ENCODE data around the gene CEACAM4.

CEACAM4 gene

GRCh38 chr19:41619018-41619556 is 7.8 kb downstream of the CEACAM4 start:
- DNase-seq (ENCODE audit: low read depth): no peak
- no peak overlapping the region for H3K4me3 ChIP-seq (ENCODE audit: low read depth, low read length)
- no peak for TF ChIP-seq CTCF (conservative IDR thresholded peaks at IDR 0.05; ENCODE audit: low read depth, low read length)

GRCh38 chr19:41617941-41618730 is 8.7 kb downstream of the CEACAM4 start:
- H3K4me3 ChIP-seq (ENCODE audit: low read depth, low read length): no peak overlapping the region
- no peak for DNase-seq (ENCODE audit: low read depth)

DNA sequence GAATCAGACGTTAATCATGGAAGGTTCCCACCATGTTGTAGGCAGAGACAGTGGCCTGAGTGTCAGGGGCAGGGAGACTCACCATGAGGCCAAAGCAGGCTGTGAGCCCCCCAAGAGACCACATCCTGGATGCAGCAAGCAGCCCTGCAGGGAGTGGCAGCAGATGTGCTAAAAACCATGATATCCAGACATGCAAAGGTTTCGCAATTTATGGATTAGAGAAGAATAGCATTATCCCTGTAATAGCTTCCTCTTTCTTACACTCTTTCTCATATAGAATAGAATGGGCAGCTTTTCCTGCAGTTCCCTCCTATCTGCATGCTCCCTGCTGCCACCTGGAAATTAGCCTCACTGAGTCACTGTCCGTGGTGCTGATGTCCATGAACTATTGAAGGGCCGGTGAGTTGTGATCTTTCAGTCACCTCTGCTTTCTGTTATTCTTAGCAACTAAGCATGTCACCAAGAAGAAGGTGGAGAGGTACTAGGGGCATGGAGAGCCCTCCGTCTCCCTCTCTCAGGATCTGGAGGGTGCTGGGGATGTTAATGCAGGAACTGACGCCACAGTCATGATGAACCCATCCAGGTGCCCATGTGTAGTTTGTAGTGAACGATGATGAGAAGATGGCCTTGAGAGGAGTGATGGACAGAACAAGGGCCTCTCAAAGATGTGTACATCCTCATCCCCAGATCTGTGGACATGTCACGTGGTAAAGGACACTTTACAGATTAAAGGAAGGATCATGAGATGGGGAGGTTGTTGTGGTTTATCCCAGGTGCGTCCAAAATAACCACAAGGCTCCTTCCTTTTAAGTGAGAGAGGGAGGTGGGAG is 9.9 kb downstream of the CEACAM4 start:
- peak; percentile 16 for TF ChIP-seq CTCF (conservative IDR thresholded peaks at IDR 0.05; ENCODE audit: low read depth, low read length)
- peak; percentile 44 for DNase-seq (ENCODE audit: low read depth)
- no peak overlapping the region for H3K4me3 ChIP-seq (ENCODE audit: low read depth, low read length)

More at GRCh38 chr19:41617941-41618730, 8.7 kb downstream of the CEACAM4 start:
- no peak for TF ChIP-seq CTCF (conservative IDR thresholded peaks at IDR 0.05; ENCODE audit: low read depth, low read length)

DNA sequence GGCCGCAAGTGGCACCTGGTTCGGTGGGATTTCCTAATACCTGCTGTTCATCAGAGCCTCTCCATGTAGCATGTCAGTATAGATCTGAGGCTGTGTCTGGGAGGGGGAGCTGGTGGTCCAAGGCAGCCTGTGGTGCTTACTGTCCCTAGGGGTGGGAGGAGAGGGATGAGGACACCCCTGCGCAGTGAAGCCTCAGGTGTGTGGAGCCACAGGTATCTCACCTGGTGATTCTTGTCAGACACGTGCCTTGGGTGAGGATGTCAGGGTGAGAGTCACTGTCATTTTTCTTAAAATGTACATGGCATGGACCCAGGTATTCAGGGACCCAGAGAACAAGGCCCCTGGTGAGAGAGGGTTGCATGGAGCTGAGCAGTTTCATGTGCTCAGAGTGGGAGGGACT is 11.7 kb downstream of the CEACAM4 start:
- no peak for TF ChIP-seq CTCF (conservative IDR thresholded peaks at IDR 0.05; ENCODE audit: low read depth, low read length)
- H3K4me3 ChIP-seq (ENCODE audit: low read depth, low read length): no peak overlapping the region
- DNase-seq (ENCODE audit: low read depth): no peak

GRCh38 chr19:41612483-41612882 is 14.4 kb downstream of the CEACAM4 start:
- no peak for DNase-seq (ENCODE audit: low read depth)
- H3K4me3 ChIP-seq (ENCODE audit: low read depth, low read length): no peak overlapping the region
- TF ChIP-seq CTCF (conservative IDR thresholded peaks at IDR 0.05; ENCODE audit: low read depth, low read length): no peak

GRCh38 chr19:41610789-41611188 is 16.1 kb downstream of the CEACAM4 start:
- no peak for TF ChIP-seq CTCF (conservative IDR thresholded peaks at IDR 0.05; ENCODE audit: low read depth, low read length)
- no peak overlapping the region for H3K4me3 ChIP-seq (ENCODE audit: low read depth, low read length)
- DNase-seq (ENCODE audit: low read depth): no peak

Data from choroid plexus epithelial cell (primary cell).